ENCODE results near the gene PGS1. TPM values are rescaled to one million over a fixed set of nuclear protein-coding genes. Genes with fewer than 3 reads are reported as not detected.

PGS1 gene
- total RNA-seq, 4 donors from 2014 or later = 41.9 to 105 (median 53.2) TPM

DNA sequence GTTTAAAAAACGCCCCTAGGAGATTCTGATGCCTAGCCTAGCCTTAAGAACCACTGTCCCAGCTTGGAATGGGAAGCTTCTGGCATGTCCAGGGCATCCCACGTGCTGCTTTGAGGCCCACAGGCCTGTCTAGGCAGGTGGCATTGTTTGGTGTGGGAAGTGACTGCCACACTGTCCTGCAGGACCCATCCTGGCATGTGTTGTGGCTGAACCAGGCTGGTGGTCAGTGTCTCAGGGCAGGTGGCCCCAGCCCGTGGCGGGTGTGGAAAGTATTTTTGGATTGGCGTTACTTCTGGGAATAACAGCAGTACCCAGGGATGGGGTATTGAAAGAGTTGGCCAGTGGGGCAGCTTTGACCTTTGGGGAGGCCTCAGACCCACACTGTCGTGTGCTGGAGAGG is 27.9 kb downstream of the PGS1 start:
- 89 to 98% methylated on average over 6 of the region's 6 CpGs for WGBS, 2 donors
- DNase-seq (ENCODE audit: low spot score in 2 of 2) = no peak
- Histone ChIP-seq H3K4me1 (peaks cover 0 to 34% (median 7%) of the 10 kb centered on the region in 4 donors), H3K4me3 (no peak overlapping the region), H3K27me3 (no peaks in the 10 kb centered on the region), H3K36me3 (peaks cover 0 to 68% (median 0%) of the 10 kb centered on the region in 3 donors), H3K9me3 (no peaks in the 10 kb centered on the region), H3K27ac (no peak overlapping the region)
- TF ChIP-seq, protein P1, sequence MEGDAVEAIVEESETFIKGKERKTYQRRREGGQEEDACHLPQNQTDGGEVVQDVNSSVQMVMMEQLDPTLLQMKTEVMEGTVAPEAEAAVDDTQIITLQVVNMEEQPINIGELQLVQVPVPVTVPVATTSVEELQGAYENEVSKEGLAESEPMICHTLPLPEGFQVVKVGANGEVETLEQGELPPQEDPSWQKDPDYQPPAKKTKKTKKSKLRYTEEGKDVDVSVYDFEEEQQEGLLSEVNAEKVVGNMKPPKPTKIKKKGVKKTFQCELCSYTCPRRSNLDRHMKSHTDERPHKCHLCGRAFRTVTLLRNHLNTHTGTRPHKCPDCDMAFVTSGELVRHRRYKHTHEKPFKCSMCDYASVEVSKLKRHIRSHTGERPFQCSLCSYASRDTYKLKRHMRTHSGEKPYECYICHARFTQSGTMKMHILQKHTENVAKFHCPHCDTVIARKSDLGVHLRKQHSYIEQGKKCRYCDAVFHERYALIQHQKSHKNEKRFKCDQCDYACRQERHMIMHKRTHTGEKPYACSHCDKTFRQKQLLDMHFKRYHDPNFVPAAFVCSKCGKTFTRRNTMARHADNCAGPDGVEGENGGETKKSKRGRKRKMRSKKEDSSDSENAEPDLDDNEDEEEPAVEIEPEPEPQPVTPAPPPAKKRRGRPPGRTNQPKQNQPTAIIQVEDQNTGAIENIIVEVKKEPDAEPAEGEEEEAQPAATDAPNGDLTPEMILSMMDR (IDR thresholded peaks at IDR 0.05) = no peak
- no peak for TF ChIP-seq EP300 (IDR thresholded peaks at IDR 0.05)
- TF ChIP-seq POLR2A (IDR thresholded peaks at IDR 0.05) = no peak

DNA sequence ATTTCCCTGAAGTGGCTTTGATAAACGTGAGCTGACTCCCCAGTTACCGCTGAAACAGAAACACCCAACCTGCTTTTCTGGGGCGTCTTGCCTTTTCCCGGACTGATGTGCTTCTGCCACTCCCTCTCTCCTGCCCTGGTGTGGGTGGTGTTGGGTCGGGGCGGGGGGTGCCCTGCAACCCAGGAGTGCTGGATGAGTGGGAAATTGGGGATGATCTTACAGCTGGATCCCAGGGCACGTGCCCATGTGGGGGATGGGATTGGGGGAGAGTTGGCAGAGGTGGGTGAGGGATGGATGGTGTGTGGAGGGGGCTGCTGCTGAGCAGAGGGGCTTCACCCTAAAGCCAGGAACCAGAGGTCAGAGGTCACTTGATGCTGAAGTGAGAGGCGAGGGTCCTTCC is 28.5 kb downstream of the PGS1 start:
- Histone ChIP-seq H3K9me3 (no peaks in the 10 kb centered on the region), H3K36me3 (peaks cover 0 to 64% (median 0%) of the 10 kb centered on the region in 3 donors), H3K27me3 (no peaks in the 10 kb centered on the region), H3K4me1 (peaks cover 0 to 36% (median 9%) of the 10 kb centered on the region in 4 donors), H3K27ac (no peak overlapping the region), H3K4me3 (no peak overlapping the region)
- TF ChIP-seq, protein P1 (IDR thresholded peaks at IDR 0.05) = no peak
- TF ChIP-seq POLR2A (IDR thresholded peaks at IDR 0.05) (no peak), EP300 (IDR thresholded peaks at IDR 0.05) (no peak)
- WGBS, 2 donors = 83 to 92% methylated on average over 6 to 8 of the region's 8 CpGs
- DNase-seq (ENCODE audit: low spot score in 2 of 2) = no peak

DNA sequence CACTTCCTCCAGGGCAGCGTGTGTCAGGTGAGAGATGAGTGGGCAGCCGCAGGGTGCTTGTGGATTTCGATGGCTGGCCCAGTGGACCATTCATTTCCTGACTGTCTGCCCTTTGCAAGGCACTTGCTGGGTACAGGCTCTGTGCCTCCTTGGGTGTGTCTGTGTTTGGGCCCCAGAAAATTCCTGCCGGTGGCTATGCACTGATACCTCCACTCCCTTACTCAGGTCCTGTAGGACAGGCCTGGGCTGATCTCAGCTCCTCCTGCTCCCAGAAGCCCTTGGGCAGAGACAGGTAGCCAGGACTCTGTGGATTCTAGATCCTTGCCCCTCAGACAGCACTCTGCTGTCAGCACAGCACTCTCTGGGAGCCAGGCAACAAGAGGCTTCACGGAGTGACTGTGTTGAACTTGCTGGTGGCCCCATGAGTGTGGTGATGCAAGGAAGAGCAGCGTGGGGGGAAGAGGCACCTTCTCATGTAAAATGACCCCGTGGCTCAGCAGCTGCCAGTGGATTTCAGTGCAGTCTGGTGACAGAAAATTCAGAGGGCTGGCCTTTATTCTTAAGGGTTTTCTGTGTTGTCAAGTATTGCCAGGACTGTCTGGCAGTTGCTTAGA is 29.0 kb downstream of the PGS1 start:
- 82 to 90% methylated on average over 7 of the region's 7 CpGs for WGBS, 2 donors
- no peak for TF ChIP-seq POLR2A (IDR thresholded peaks at IDR 0.05)
- TF ChIP-seq EP300 (IDR thresholded peaks at IDR 0.05) = no peak
- TF ChIP-seq, protein P1 (IDR thresholded peaks at IDR 0.05) = no peak

DNA sequence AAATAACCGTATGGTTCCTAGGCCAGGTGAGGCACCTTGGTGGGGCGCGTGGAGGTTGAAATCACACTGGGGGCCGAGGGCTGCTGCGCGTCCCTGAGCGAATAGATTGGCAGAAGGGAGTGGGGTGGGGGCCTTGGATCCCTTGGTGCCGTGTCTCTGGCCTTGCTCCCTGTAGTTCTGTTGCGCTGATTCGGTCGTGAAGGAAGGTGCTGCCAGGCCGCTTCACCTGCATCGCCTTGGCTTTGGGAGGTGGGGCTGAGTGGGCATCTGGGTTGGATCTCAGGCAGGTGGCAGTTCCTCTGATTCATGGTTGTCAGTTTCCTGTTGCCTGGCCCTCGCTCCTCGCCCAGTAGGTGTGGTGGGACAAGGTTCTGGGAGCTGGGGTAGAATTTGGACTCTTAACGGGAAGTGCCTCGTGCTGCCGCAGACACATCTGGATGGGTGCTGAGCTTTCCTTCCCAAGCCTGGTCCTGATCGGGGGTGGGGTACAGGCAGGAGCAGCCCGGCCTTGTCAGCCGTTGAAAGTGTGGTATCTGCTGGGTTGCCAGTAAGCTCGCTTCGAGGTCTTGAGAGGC is 30.1 kb downstream of the PGS1 start:
- DNase-seq (ENCODE audit: low spot score in 2 of 2) = no peak
- WGBS, 2 donors = 88 to 91% methylated on average over 23 of the region's 23 CpGs
- TF ChIP-seq EP300 (IDR thresholded peaks at IDR 0.05) (no peak), POLR2A (IDR thresholded peaks at IDR 0.05) (no peak)
- TF ChIP-seq, protein P1 (IDR thresholded peaks at IDR 0.05) = no peak
- Histone ChIP-seq H3K27me3 (no peaks in the 10 kb centered on the region), H3K4me3 (no peak overlapping the region), H3K4me1 (peaks cover 0 to 53% (median 18%) of the 10 kb centered on the region in 4 donors), H3K36me3 (peaks cover 0 to 54% (median 0%) of the 10 kb centered on the region in 3 donors), H3K9me3 (no peaks in the 10 kb centered on the region), H3K27ac (peak overlapping the region in 1 of 4 donors; percentile 23)

More for the DNA sequence above, 29.0 kb downstream of the PGS1 start:
- no peaks in the 10 kb centered on the region for H3K9me3 ChIP-seq
- H3K36me3 ChIP-seq = peaks cover 0 to 63% (median 0%) of the 10 kb centered on the region in 3 donors
- no peak for DNase-seq (ENCODE audit: low spot score in 2 of 2)
- no peaks in the 10 kb centered on the region for H3K27me3 ChIP-seq
- no peak overlapping the region for H3K27ac ChIP-seq
- peaks cover 0 to 42% (median 11%) of the 10 kb centered on the region in 4 donors for H3K4me1 ChIP-seq
- H3K4me3 ChIP-seq = no peak overlapping the region

DNA sequence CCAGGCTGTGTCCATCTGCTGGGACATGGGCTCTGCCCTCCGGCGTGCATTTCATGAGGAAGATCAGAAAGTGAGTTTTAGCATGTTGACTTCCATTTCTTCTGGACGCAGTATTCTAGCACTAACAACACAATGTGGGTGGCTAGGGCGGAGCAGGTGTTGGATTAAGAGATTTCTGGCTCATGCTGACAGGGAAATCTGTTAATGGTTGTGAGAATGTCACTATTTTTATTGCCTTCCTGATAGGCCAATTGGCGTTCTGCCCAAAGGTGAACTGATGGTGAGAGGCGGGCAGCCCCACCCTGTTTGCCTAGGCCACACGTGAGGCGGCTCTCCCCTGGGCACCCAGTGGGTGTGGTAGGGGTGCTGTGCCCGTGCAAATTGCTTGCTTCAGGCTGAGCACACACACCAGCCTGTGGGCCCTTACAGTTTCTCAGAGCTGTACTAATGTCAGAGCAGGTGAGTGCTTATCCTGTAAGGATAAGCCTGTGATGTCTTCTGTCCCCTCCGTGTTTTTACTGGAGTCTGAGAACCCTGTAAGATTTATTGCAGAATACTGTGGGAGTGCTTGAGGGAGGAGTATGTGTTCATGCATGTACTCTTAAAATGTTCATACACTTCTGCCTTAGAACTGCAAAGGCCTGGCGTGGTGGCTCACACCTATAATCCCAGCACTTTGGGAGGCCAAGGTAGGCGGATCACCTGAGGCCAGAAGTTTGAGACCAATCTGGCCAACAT is 30.9 kb downstream of the PGS1 start:
- no peak for DNase-seq (ENCODE audit: low spot score in 2 of 2)
- no peaks in the 10 kb centered on the region for H3K9me3 ChIP-seq
- H3K27ac ChIP-seq = peak overlapping the region in 1 of 4 donors; percentile 30
- TF ChIP-seq POLR2A (IDR thresholded peaks at IDR 0.05) = no peak
- TF ChIP-seq, protein P1 (IDR thresholded peaks at IDR 0.05) = no peak
- peaks cover 0 to 61% (median 24%) of the 10 kb centered on the region in 4 donors for H3K4me1 ChIP-seq
- H3K36me3 ChIP-seq = peaks cover 0 to 53% (median 0%) of the 10 kb centered on the region in 3 donors
- no peaks in the 10 kb centered on the region for H3K27me3 ChIP-seq
- WGBS, 2 donors = 70 to 74% methylated on average over 12 of the region's 12 CpGs
- no peak overlapping the region for H3K4me3 ChIP-seq

Data from tibial nerve (tissue), 4 donors.